ENCODE results near the gene FCMR.

The FCMR gene

GRCh38 chr1:206899717-206900116 lies 22.0 kb downstream of the FCMR start:
- no peak for DNase-seq (ENCODE audit: low spot score)

DNA sequence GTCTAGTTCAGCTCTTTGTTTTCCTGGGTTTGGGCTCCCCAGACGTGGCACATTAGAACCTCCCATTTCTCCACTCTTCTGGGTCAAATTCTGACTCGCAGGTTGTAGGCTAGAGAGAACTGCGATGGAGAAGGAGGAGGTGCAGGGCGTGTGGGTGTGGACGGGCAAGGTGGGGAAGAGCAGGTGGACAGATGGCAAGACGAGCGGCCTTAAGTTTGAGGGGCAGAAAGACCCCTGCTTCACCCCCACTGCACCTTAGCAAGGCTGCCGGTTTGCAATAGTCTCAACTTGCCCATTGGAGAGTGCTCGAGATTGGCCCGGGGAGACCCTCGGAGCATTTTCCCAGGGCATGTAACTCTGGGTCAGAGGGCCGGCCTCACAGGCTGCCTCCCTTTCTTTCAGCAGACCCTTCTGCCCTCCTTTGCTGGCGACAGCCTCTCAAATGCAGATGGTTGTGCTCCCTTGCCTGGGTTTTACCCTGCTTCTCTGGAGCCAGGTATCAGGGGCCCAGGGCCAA lies 22.8 kb downstream of the FCMR start:
- DNase-seq (ENCODE audit: low spot score), result no peak

DNA sequence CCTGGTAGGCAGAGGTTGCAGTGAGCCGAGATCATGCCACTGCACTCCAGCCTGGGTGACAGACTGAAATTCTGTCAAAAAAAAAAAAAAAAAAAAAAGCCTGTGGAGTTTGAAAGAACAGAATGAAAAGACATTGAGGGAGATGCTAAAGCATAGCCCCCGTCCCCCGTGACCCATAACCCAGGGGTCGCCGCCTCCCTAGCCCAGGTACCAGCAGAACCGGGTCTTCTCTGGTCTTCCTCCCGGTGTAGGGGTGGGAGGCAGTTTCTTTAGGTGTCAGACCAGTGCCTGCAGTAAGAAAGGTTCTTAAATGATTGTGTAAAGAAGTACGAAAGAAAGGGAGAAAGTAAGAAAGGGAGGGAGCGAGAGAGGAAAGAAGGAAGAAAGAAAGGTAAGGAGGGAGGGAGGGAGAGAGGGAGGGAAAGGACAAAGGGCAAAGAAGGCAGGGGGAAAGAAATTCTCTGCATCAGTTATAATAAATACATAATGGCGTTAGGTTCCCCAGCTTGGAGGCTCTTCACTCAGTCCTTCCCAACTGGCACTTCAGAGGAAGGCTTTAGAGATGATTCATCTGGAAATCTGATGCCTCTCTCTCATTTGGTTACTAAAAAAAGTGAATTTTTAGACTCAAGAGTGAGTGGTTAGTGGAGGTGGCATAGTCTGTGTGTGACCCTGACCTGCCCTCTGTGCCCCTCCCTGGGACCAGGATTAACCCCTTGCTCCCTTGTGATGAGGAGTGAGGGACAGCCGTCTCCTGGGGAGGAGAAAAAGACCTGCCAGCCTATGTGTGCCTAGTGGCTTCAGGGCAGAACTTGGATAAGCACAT lies 23.4 kb downstream of the FCMR start:
- peak; percentile 44 for DNase-seq (ENCODE audit: low spot score)

DNA sequence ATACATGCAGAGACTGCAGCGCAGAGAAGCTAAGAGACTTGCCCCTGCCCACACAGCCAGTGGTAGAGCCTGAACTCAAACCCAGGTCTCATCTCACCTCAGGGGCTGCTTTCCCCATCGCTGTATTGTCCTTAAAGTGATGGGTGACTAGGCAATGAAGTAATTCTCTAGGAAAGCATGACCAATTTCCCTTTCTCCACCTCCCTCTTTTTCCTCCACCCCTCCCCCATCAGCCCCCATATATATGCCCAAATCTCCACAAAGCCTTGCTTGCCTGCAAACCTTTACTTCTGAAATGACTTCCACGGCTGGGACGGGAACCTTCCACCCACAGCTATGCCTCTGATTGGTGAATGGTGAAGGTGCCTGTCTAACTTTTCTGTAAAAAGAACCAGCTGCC lies 24.6 kb downstream of the FCMR start, which contains the start of gene IL24:
IL24 (plus strand) TSS at position 269 of the 400 bp plus-strand sequence. CDS start 390 bp downstream, outside the sequence.
- no peak for DNase-seq (ENCODE audit: low spot score)

- DNase-seq (ENCODE audit: low spot score), result no peak
These were observed 25.5 kb downstream of the FCMR start for GRCh38 chr1:206896261-206896660.

GRCh38 chr1:206895837-206896242 lies 25.9 kb downstream of the FCMR start:
- DNase-seq (ENCODE audit: low spot score), result peak; percentile 31

DNA sequence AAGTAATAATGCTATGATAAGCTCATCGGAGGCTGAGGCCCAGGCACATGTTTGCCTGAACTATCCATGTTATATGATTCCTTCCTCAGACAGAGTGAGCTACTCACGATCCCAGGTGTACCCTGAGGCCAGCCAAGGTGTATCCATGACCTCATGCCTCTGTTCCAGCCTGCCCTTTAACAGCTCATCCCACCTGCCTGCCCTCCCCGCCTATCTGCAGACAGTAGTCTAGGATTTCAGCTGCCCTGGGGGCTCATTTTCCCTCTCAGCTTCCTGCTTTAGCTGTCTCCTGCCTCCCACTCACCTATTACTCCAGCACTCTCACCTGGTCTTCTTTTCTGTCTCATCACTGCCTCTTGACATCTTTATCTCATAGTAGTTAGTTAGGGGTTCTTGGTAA lies 26.4 kb downstream of the FCMR start:
- no peak for DNase-seq (ENCODE audit: low spot score)

GRCh38 chr1:206893380-206893779 lies 28.4 kb downstream of the FCMR start:
- no peak for DNase-seq (ENCODE audit: low spot score)

GRCh38 chr1:206892351-206892984 lies 29.3 kb downstream of the FCMR start:
- DNase-seq (ENCODE audit: low spot score), result no peak

- no peak for DNase-seq (ENCODE audit: low spot score)
These were observed 30.3 kb downstream of the FCMR start for GRCh38 chr1:206891412-206891811.

- DNase-seq (ENCODE audit: low spot score), result no peak
These were observed 31.3 kb downstream of the FCMR start for GRCh38 chr1:206890125-206891060.

DNA sequence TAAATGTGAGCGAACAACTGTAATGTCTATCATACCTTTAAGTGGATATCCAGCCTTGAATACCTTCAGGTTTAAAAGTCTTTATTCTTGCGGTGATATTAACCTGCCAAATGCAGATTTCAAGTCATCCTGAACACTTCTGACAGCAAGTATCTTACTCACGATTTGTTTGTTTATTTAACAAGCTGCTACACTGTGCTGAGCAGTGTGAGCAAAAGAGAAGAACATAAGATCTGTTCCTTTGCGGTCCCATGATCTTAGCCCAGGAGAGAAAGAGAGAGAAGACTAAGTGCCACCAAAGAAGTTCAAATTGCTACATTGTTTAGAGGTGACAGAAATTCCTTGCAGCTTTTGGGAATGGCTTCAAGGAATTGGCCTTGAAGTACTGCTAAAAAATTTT lies 34.0 kb downstream of the FCMR start:
- DNase-seq (ENCODE audit: low spot score), result no peak

- DNase-seq (ENCODE audit: low spot score), result no peak
These were observed 34.9 kb downstream of the FCMR start for GRCh38 chr1:206886831-206887230.

GRCh38 chr1:206885341-206886060 lies 36.2 kb downstream of the FCMR start:
- DNase-seq (ENCODE audit: low spot score), result no peak

- DNase-seq (ENCODE audit: low spot score), result no peak
These were observed 37.9 kb downstream of the FCMR start for GRCh38 chr1:206883876-206884275.

DNA sequence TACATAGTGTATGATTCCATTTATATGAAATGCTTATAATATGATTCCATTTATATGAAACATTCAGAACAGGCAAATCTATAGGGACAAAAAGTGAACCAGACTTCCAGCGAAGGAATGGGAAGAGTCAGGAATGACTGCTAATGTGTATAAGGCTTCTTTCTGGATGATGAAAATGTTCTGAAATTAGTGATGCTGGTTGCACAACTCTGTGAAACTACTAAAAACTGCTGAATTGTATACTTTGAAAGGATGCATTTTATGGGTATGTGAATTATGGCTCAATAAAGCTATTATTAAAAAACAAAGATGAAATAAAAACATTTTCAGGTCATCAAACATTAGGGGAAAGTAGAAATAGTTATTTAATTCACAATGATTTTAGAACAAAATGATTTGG lies 38.6 kb downstream of the FCMR start:
- DNase-seq (ENCODE audit: low spot score), result no peak

GRCh38 chr1:206882555-206882954 lies 39.2 kb downstream of the FCMR start:
- no peak for DNase-seq (ENCODE audit: low spot score)

- DNase-seq (ENCODE audit: low spot score), result no peak
These were observed 41.4 kb downstream of the FCMR start for GRCh38 chr1:206880314-206880713.

DNA sequence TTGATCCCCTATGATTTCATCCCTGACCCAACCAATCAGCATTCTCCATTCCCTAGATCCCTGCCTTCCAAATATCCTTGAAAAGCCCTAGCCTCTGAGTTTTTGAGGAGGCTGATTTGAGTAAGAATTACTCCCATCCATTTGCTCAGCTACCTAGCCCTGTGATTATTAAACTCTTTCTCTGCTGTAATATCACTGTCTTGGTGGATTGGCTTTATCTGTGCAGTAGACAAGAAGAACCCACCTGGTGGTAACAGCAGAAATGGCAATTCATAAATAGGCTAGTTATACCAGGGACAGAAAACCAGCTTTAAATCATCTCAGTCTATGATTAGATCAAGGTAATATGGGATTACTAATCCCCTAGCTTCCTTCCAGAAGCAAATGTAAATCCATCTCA lies 43.3 kb downstream of the FCMR start:
- DNase-seq (ENCODE audit: low spot score), result no peak

DNA sequence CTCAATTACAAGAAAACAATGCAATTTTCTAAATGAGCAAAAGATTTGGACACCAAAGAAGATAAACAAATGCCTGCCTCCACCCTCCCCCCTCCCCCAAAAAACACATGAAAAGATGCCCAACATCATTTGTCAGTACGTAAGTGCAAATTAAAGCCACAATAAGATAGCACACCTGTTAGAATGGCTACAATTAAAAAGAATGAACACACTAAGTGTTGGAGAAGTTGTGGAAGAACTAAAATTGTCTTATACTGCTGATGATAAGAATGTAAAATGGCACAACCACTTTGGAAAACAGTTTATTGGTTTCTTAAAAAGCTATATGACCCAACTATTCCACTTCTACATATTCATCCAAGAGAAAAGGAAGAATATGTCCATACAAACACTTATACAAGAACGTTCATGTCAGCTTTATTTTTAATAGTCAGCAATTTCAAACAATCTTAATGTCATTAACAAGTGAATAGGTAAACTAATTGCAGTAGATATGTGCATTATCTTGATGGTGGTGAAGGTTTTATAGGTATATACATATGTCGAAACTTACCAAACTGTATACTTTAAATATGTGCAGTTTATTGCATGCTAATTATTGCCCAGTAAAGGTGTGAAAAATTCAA lies 45.9 kb downstream of the FCMR start:
- DNase-seq (ENCODE audit: low spot score), result no peak

GRCh38 chr1:206873603-206874188 lies 48.0 kb downstream of the FCMR start:
- DNase-seq (ENCODE audit: low spot score), result no peak

All from AG08396 (cell line).